ENCODE measurements around the gene PKP4.

DNA sequence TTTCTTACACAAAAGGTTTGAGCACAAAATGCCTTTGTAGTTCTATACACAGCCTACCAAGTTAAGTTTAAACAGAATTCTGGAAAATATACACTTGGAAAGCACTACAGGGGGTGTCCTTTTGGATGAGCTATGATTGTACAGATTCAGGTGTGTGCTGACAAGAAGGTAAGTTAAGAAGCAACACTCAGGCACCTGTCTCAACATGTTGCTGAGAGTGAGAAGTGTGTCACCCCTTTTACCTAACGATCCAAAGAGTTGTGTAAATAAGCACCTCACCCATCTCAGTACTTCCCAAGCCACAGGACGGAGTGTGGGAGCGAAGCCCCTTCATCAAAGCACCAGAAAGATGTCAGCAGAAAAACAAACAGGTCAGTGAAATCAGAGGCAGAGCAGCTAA lies 228.9 kb downstream of the PKP4 start:
- TF ChIP-seq, protein P1, sequence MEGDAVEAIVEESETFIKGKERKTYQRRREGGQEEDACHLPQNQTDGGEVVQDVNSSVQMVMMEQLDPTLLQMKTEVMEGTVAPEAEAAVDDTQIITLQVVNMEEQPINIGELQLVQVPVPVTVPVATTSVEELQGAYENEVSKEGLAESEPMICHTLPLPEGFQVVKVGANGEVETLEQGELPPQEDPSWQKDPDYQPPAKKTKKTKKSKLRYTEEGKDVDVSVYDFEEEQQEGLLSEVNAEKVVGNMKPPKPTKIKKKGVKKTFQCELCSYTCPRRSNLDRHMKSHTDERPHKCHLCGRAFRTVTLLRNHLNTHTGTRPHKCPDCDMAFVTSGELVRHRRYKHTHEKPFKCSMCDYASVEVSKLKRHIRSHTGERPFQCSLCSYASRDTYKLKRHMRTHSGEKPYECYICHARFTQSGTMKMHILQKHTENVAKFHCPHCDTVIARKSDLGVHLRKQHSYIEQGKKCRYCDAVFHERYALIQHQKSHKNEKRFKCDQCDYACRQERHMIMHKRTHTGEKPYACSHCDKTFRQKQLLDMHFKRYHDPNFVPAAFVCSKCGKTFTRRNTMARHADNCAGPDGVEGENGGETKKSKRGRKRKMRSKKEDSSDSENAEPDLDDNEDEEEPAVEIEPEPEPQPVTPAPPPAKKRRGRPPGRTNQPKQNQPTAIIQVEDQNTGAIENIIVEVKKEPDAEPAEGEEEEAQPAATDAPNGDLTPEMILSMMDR (IDR thresholded peaks at IDR 0.05) = no peak
- TF ChIP-seq EP300 (IDR thresholded peaks at IDR 0.05) (no peak), POLR2A (IDR thresholded peaks at IDR 0.05) (no peak), POLR2AphosphoS5 (IDR thresholded peaks at IDR 0.05) (no peak)
